B cell (primary cell): ENCODE data around the gene GCA. TPM values are rescaled to one million over a fixed set of nuclear protein-coding genes. Genes with fewer than 3 reads are reported as not detected.

Experiments
- ATAC-seq: fragments of 200-7000 bp; cut with Tn5 transposase; one replicate; pipeline ENCODE4 v1.10.0; 2021; ENCODE audit warnings: low read depth, mild to moderate bottlenecking, moderate number of reproducible peaks, moderate library complexity
- CTCF ChIA-PET: fragments of 350-600 bp; sonication (Branson Sonifier 250); formaldehyde crosslinking; loops from one replicate; lab custom pipeline; 2021; ENCODE audit warnings: antibody characterized with exemption, inconsistent platforms; lab: Charles Lee
- POLR2A ChIA-PET: fragments of 350-600 bp; sonication (Branson Sonifier 250); formaldehyde crosslinking; loops from one replicate; lab custom pipeline; 2021; ENCODE audit warnings: antibody characterized with exemption; lab: Charles Lee
- DNase-seq: peaks from one replicate; pipeline ENCODE4 v3.0.0; 2013
- H2AFZ ChIP-seq: 2 replicates; pipeline ENCODE4 v1.6.1; 2012; ENCODE audit warnings: mild to moderate bottlenecking, low read depth, low read length; ENCODE audit not compliant: insufficient read depth, poor library complexity, severe bottlenecking
- H3K27ac ChIP-seq, 2 donors: 1 replicate in 1 of 2; 2 replicates in 1 of 2; pipeline ENCODE4 v1.5.1; 2012 to 2013; ENCODE audit warnings: low read length in 2 of 2, mild to moderate bottlenecking in 2 of 2, moderate library complexity in 1 of 2
- H3K27me3 ChIP-seq, 4 experiments: fragments of 200-600 bp in 1 of 4; sonication (generic) in 1 of 4; replicated peaks in 1 of 4; 1 replicate in 2 of 4; 2 replicates in 2 of 4; pipeline versions ENCODE4 v1.6.1 to v1.7.0; 2013 to 2016; ENCODE audit warnings: low read length in 3 of 4, mild to moderate bottlenecking in 2 of 4, mixed read lengths in 1 of 4, moderate library complexity in 1 of 4; ENCODE audit not compliant: insufficient read depth in 4 of 4, control insufficient read depth in 3 of 4; ENCODE audit errors: control extremely low read depth in 1 of 4
- H3K36me3 ChIP-seq, 2 experiments: replicated peaks in 1 of 2; 1 replicate in 1 of 2; 2 replicates in 1 of 2; pipeline versions ENCODE4 v1.6.1 to v1.7.1; 2013; ENCODE audit warnings: low read length in 1 of 2; ENCODE audit not compliant: insufficient read depth in 2 of 2, control insufficient read depth in 1 of 2; ENCODE audit errors: control extremely low read depth in 1 of 2, extremely low read depth in 1 of 2
- H3K4me1 ChIP-seq, 2 donors: fragments of 200-600 bp in 1 of 2; sonication (generic) in 1 of 2; 1 replicate in 1 of 2; 2 replicates in 1 of 2; pipeline versions ENCODE4 v1.5.1 to v1.6.1; 2013 to 2017; ENCODE audit warnings: low read length in 2 of 2; ENCODE audit not compliant: control insufficient read depth in 2 of 2, insufficient read depth in 2 of 2
- H3K4me2 ChIP-seq: replicated peaks from 2 replicates; pipeline ENCODE3; 2012; ENCODE audit warnings: mild to moderate bottlenecking, low read depth, low read length; ENCODE audit not compliant: poor library complexity, severe bottlenecking
- H3K4me3 ChIP-seq, 5 experiments: fragments of 200-600 bp in 1 of 5; sonication (generic) in 1 of 5; 1 replicate in 3 of 5; 2 replicates in 2 of 5; pipeline versions ENCODE4 v1.5.1 to v1.7.0; 2011 to 2016; ENCODE audit warnings: low read length in 4 of 5, mild to moderate bottlenecking in 4 of 5, low read depth in 2 of 5, control low read depth in 1 of 5, moderate library complexity in 1 of 5; ENCODE audit not compliant: insufficient read depth in 1 of 5; ENCODE audit errors: control extremely low read depth in 1 of 5, extremely low read depth in 1 of 5
- H3K79me2 ChIP-seq: fragments of 200-600 bp; sonication (generic); one replicate; pipeline ENCODE4 v1.6.0; 2016; ENCODE audit warnings: low read length; ENCODE audit not compliant: control insufficient read depth, insufficient read depth
- H3K9ac ChIP-seq: fragments of 200-600 bp; sonication (generic); 2 replicates; pipeline ENCODE4 v1.6.1; 2017; ENCODE audit warnings: mild to moderate bottlenecking, low read length, moderate library complexity
- H3K9me3 ChIP-seq, 3 donors: one replicate each; pipeline versions ENCODE4 v1.6.1 to v1.7.1; 2013; ENCODE audit warnings: low read length in 2 of 3; ENCODE audit not compliant: control insufficient read depth in 2 of 3, insufficient read depth in 1 of 3; ENCODE audit errors: control extremely low read depth in 1 of 3
- H4K20me1 ChIP-seq: 2 replicates; pipeline ENCODE4 v1.6.0; 2012; ENCODE audit warnings: mild to moderate bottlenecking, low read length; ENCODE audit not compliant: insufficient read depth, control insufficient read depth, poor library complexity, severe bottlenecking
- H3K27ac Mint-ChIP-seq: one replicate; pipeline ENCODE4 v1.8.0; 2021; ENCODE audit warnings: mixed read lengths
- H3K27me3 Mint-ChIP-seq: one replicate; pipeline ENCODE4 v1.8.0; 2021; ENCODE audit warnings: mixed read lengths
- H3K4me1 Mint-ChIP-seq: one replicate; pipeline ENCODE4 v1.8.0; 2021; ENCODE audit warnings: mixed read lengths
- H3K4me3 Mint-ChIP-seq: one replicate; pipeline ENCODE4 v1.8.0; 2021; ENCODE audit warnings: mixed read lengths
- H3K9me3 Mint-ChIP-seq: one replicate; pipeline ENCODE4 v1.8.0; 2022; ENCODE audit warnings: mixed read lengths; ENCODE audit not compliant: insufficient read depth
- CTCF ChIP-seq: fragments of 200-600 bp; IDR thresholded peaks from one replicate; pipeline ENCODE4 v1.8.0; 2022; ENCODE audit warnings: antibody characterized with exemption, mild to moderate bottlenecking
- EZH2 ChIP-seq: IDR thresholded peaks from 2 replicates; pipeline ENCODE4 v1.6.1; 2012; ENCODE audit warnings: borderline replicate concordance, low read depth, mild to moderate bottlenecking, moderate library complexity, low read length; ENCODE audit not compliant: insufficient read depth, poor library complexity, severe bottlenecking
- WGBS: methylation state at CpG from one replicate; pipeline ENCODE4 v1.1.5; 2013; ENCODE audit warnings: missing lambda C conversion rate; ENCODE audit not compliant: insufficient coverage; 5-methylcytosine and 5-hydroxymethylcytosine counted together
- intact Hi-C: fragments of 100-400 bp; cut with micrococcal nuclease; formaldehyde crosslinking; loops from one replicate; pipeline ENCODE4 v1.10.0; 2022
- polyA plus RNA-seq: library from polyadenylated mRNA; depleted of rRNA; stranded (reverse); fragments of >200 nt; gene quantifications from 2 replicates; pipeline ENCODE4 v1.2.3, GENCODE V29; 2012
- total RNA-seq, 2 donors: library from RNA; stranded (reverse); fragments of 120-200 nt in 1 of 2; gene quantifications; 1 replicate in 1 of 2; 2 replicates in 1 of 2; pipeline versions ENCODE4 v1.2.3 to v1.2.4, GENCODE V29; 2013 to 2022

Gene GCA
- total and polyA plus RNA-seq, 2 donors (not counting 1 experiment from before 2014, with no cell fraction given), result 17.9 to 33.0 TPM

- no peak for DNase-seq
- H3K4me1 Mint-ChIP-seq, result peaks cover 16% of the 10 kb centered on the region
- POLR2A ChIA-PET, result no interaction called here
Observed at GRCh38 chr2:162340822-162341221, 3.1 kb upstream of the GCA start.

DNA sequence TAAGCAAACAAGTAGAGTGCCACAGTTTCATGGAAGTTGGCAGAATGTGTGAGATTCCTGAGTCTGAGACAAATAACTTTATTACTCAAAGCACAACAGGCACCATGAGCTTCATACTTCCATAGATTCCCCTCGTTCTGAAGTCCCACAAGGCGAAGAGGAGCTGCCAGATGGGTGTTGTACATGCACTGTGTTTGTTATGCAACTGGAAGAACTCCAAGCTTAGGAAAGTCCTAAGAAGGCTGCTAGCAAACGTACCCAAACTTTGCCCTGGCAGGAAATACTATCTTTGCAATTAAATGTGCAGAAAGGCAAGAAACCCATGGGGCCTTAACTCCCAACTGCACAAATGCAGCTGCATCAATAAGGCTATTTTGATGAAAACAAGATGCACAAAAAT, 1.6 kb upstream of the GCA start:
- H3K4me3 Mint-ChIP-seq, result no peak overlapping the region
- POLR2A ChIA-PET, result no interaction called here
- no peak overlapping the region for H3K27ac ChIP-seq

More at GRCh38 chr2:162340822-162341221, 3.1 kb upstream of the GCA start:
- intact Hi-C loops, result loop anchor here (10.0 kb wide), 2 partner anchors 1176 to 1936 kb away; partner anchors contain the start of gene TANK
- no peak for ATAC-seq
- H3K27ac Mint-ChIP-seq, result no peak overlapping the region
- H3K27me3 Mint-ChIP-seq, result no peaks in the 10 kb centered on the region
- Histone ChIP-seq H3K9ac (no peak overlapping the region), H3K27ac (no peak overlapping the region), H3K79me2 (peaks cover 16% of the 10 kb centered on the region), H3K4me2 (no peak overlapping the region), H3K4me1 (peaks cover 11% of the 10 kb centered on the region in 2 donors), H3K36me3 (no peaks in the 10 kb centered on the region), H4K20me1 (no peaks in the 10 kb centered on the region), H3K4me3 (no peak overlapping the region), H2AFZ (no peak overlapping the region), H3K27me3 (no peaks in the 10 kb centered on the region), H3K9me3 (no peaks in the 10 kb centered on the region)
- no peak overlapping the region for H3K4me3 Mint-ChIP-seq
- no peaks in the 10 kb centered on the region for H3K9me3 Mint-ChIP-seq
- no peak for TF ChIP-seq CTCF
- TF ChIP-seq EZH2, result no peak
- CTCF ChIA-PET, result interaction anchor here (1.3 kb wide), 1 partner anchor 22 kb away, joined by 3 read pairs; the partner anchor contains the start of gene IFIH1

More for the DNA sequence above, 1.6 kb upstream of the GCA start:
- H3K79me2 ChIP-seq, result peaks cover 27% of the 10 kb centered on the region
- H3K36me3 ChIP-seq, result no peaks in the 10 kb centered on the region
- H3K4me3 ChIP-seq, result peak overlapping the region in 1 of 5 experiments; percentile 89
- no peak overlapping the region for H2AFZ ChIP-seq
- Mint-ChIP-seq H3K27ac (no peak overlapping the region), H3K9me3 (no peaks in the 10 kb centered on the region), H3K4me1 (peaks cover 19% of the 10 kb centered on the region), H3K27me3 (no peaks in the 10 kb centered on the region)
- CTCF ChIA-PET, result interaction anchor here (0.8 to 2.5 kb wide), 3 partner anchors 7 to 23 kb away, joined by 4 to 20 read pairs (median 10); partner anchors contain the start of gene IFIH1
- no peak for DNase-seq
- intact Hi-C loops, result loop anchor here (10.0 kb wide), 2 partner anchors 1178 to 1938 kb away; partner anchors contain the start of gene TANK
- WGBS, result 54% methylated on average over 1 of the region's 3 CpGs
- no peaks in the 10 kb centered on the region for H3K9me3 ChIP-seq
- H3K9ac ChIP-seq, result no peak overlapping the region
- no peaks in the 10 kb centered on the region for H4K20me1 ChIP-seq
- no peak for ATAC-seq
- no peaks in the 10 kb centered on the region for H3K27me3 ChIP-seq
- peaks cover 11 to 16% of the 10 kb centered on the region in 2 donors for H3K4me1 ChIP-seq
- TF ChIP-seq EZH2 (no peak), CTCF (no peak)
- no peak overlapping the region for H3K4me2 ChIP-seq
